NT2/D1 (cell line): ENCODE data around the gene YY2.
"Not testable (repeated sequence)": the region's sequence is repeated elsewhere in the genome, so short reads cannot be mapped to it uniquely, and the experiment has no call there.

Experiments used
- SUZ12 ChIP-seq: IDR thresholded peaks from 2 replicates; pipeline ENCODE4 v1.6.1; 2011; ENCODE audit not compliant: insufficient read length, insufficient read depth; ENCODE audit errors: extremely low read depth
- YY1 ChIP-seq: IDR thresholded peaks from 2 replicates; pipeline ENCODE4 v1.6.1; 2011; ENCODE audit not compliant: insufficient read length, insufficient read depth

- not testable (repeated sequence) for TF ChIP-seq YY1, SUZ12
Observed at GRCh38 chrX:21874182-21874581, 18.4 kb downstream of the YY2 start.
